Right ventricle myocardium superior (tissue), 1 donor: ENCODE data around the gene ALDH1L1. TPM values are rescaled to one million over a fixed set of nuclear protein-coding genes. Genes with fewer than 3 reads are reported as not detected.
A peak's percentile ranks its signal among the peaks of the same experiment; 100 is the strongest.
"Not testable (repeated sequence)": the region's sequence is repeated elsewhere in the genome, so short reads cannot be mapped to it uniquely, and the experiment has no call there.

Experiments used
- ATAC-seq: fragments of 200-7000 bp; cut with Tn5 transposase; one replicate; pipeline ENCODE4 v1.9.1; 2020; ENCODE audit warnings: mild to moderate bottlenecking; ENCODE audit not compliant: poor library complexity
- DNase-seq: peaks from one replicate; pipeline ENCODE4 v3.0.0-alpha.2; 2020
- intact Hi-C: fragments of 100-400 bp; cut with DNase I; formaldehyde crosslinking; loops from one replicate; pipeline ENCODE4 v1.11.2; 2022
- total RNA-seq: library from RNA; stranded (reverse); fragmentation: NEBNext Ultra II Directional; extraction: Animal tissue kit (Norgen Biotek cat#: 25700); gene quantifications from one replicate; pipeline ENCODE4 v1.2.1, GENCODE V29; 2021
- donor health status: DM: no; HTN: yes; CAD: no; lungs with severe emphysema.

ALDH1L1 gene
- total RNA-seq, 1 donor from 2014 or later = 21.5 TPM

DNA sequence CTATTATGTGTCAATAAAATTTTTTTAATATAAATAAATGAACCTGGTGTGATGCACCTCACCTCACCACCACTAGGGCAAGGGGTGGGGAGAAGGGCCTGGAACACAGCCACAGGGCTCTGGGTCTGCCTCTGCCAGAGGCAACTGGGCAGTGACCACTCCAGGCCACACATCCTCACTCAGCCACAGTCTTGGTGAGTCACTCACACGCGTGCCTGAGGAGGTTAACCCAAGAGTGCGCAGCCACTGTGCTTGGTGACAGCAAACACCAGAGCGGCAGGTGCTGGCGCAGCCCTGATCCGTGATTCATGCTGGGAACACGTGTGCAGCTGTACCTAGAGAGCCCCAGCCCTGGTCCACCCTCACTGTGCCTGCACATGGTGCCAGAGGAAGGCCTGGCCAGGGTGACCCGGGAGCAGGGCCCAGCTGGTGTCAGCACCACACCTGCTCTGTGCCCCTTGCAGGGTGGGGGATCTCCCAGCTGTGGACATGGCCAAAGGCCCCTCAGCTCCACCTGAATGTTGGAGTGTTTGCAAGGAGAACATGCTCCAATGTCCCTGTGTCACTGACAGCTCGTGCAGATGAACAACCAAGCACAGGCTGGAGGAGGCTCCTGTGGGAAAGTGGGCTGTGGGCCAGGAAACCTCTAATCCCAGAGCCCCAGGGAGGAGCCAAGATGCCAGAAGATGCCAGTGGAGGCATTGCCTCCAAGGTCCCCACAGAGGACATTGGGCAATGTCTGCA is 98.6 kb downstream of the ALDH1L1 start:
- ATAC-seq = no peak
- no peak for DNase-seq
- intact Hi-C loops = loop anchor here (10.0 kb wide), 1 partner anchor 107 kb away; no protein-coding TSS in a partner anchor

DNA sequence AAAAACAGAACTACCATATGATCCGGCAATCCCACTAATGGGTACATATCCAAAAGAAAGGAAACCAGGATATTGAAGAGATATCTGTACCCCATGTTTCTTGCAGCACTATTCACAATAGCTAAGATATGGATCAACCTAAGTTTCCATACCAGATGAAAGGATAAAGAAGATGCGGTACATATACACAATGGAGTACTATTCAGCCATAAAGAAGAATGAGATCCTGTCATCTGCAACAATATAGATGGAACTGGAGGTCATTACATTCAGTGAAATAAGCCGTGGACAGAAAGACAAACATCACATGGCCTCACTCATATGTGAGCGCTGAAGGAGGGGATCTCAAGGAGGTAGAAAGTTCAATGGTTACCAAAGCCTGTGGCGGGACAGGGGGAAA is 99.4 kb downstream of the ALDH1L1 start:
- no peak for DNase-seq
- ATAC-seq = no peak
- intact Hi-C loops = loop anchor here (10.0 kb wide), 1 partner anchor 106 kb away; no protein-coding TSS in a partner anchor

DNA sequence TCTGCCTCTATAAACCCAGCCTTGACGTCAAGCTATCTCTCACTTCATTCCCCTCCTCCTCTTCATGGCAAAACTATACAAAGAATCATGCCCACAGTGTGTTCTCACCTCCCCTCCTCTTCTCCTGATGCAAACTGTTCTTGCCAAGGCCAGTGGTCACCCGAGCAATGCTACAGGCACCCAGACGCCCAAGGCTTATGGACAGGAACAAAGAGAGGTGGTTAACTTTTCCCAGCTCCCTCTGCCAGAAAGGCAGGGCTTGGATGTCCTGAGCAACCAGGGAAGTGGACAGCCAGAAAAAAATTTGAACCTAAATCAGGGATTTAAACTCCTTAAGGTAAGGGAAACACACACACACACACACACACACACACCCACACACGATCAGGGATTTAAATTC is 101.5 kb downstream of the ALDH1L1 start:
- ATAC-seq = no peak
- intact Hi-C loops = no loop called here

DNA sequence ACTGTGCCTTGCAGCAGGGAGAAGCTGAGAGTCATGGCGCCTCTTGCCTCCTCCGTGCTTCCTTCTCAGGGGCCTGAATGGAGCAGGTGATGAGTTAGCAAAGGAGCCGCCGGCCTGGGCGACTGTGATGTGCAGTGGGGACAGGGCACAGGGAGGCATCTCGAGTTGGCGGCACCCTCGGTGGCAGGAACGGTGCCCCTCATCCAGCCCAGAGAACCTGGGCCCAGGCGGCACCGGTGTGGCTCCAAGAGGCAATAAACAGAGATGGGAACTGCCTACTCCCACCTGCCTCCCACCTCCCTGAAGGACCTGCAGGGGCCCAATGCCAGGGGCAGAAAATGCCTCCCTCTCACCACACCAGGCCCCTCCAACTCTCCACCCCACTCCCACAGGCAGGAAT is 102.6 kb downstream of the ALDH1L1 start:
- no peak for DNase-seq
- ATAC-seq = no peak
- intact Hi-C loops = no loop called here

More for the DNA sequence above, 101.5 kb downstream of the ALDH1L1 start:
- no peak for DNase-seq

DNA sequence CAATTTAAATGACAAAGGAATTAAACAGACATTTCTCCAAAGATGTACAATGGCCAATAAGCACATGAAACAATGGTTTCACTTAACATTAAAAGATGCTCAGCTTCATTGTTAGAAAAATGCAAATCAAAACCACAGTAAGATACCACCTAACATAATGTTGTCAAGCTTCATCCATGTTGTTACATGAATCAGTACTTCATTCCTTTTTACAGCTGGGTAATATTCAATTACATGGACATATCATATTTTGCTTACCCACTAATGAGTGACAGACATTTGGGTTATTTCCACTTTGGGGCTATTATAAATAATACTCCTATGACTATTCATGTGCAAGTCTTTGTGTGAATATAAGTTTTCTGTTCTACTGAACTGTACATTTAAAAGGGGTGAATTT is 104.2 kb downstream of the ALDH1L1 start:
- DNase-seq = no peak
- ATAC-seq = no peak
- intact Hi-C loops = no loop called here

DNA sequence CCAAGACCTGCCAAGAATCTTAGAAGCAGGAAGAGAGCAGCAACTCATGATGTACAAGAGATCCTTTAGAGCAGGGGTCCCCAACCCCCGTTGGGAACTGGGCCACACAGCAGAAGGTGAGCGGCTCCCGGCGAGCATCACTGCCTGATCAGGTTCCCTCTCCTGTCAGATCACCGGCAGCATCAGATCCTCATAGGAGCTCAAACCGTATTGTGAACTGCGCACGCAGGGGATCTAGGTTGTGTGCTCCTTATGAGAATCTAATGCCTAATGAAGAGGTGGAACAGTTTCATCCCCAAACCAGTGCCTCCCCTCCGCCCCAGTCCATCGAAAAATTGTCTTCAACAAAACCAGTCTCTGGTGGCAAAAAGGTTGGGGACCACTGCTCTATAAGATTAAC is 110.2 kb downstream of the ALDH1L1 start:
- intact Hi-C loops = no loop called here
- DNase-seq (no peak), ATAC-seq (no peak)

DNA sequence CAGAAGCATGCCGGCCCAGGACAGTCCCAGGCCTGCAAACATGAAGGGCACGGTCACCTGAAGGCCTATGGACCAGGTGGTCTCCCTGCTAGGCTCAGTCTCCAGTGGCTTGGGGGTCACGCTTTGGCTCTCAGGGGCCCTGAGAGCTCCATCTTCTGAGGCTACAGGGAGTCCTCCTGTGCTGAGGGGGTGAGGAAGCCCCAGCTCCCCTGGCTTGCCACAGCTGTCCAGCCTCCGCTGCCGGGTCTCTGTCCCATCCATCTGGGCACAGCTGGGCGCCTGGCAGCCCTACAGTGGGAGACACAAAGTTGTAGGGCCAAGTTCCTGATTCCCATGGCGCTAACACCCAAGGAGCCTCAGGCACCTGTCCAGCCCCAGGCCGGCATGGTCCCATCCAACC is 112.4 kb downstream of the ALDH1L1 start:
- DNase-seq (no peak), ATAC-seq (no peak)
- intact Hi-C loops = no loop called here

DNA sequence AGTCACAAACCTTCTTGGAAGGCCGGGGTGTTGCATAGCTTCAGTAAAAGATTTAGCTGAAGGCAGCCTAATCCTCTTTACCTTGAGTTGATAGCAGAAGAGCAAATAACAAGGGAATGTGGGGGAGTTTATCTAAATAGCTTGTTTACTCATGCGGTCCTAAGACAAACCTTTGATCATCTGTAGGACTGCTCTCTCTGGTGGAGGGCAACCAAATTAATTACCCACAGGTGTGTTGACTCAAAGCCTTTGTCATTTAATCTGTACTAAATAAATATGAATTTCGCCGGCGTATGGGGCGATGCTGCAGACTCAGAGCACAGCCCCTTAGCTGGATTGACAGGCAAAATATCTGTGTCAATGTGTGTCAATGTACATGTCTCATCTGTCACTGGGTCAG is 113.7 kb downstream of the ALDH1L1 start:
- DNase-seq, intact Hi-C loops, ATAC-seq: not testable (repeated sequence)

DNA sequence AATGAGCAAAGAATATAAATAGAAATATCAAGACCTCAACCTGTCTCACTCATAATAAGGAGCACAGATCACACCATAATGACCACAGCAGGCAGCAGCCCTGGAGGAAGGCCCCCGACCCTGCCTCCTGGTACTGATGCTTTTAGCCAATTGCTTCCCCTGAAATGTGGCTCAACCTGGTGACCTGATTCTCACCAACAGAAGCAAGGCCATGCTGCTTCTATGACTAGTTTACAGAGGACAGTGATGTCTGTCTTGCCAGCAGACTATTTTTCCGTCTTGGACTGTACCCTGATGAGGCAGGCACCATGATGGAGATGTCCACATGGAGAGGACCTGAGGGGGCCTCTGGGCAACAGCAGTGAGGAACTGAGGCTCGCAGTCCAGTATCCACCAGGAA is 114.5 kb downstream of the ALDH1L1 start:
- ATAC-seq = no peak
- no peak for DNase-seq
- intact Hi-C loops = no loop called here

DNA sequence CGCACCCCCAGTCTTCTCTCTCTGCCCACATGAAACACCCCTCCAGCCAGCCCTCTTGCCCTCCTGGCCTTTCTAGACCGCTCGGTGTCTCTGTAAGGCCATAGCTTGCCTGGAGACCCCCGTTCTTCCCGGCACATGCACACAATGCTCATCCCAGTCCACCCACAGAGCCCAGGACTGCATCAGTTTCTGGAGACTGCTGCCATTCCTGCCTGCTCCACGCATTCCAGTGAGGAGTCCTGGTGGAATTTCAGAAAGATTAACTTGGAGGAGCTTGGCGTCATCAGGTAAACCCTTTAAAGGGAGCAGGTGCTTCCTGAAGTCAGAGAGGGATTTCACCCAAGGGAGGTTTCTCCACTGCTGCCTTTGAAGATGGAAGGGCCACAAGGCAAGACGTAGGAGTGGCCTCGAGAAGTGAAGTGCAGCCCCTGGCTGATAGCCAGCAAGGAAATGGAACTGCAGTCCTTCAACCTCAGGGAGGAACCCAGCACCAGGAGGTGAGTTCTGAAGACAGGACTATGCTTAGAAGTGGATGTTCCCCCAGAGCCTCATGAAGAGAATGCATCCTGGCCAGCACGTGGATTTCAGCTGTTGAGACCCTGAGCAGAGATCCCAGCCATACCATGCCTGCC is 115.6 kb downstream of the ALDH1L1 start:
- intact Hi-C loops = no loop called here
- ATAC-seq = no peak
- DNase-seq = no peak

DNA sequence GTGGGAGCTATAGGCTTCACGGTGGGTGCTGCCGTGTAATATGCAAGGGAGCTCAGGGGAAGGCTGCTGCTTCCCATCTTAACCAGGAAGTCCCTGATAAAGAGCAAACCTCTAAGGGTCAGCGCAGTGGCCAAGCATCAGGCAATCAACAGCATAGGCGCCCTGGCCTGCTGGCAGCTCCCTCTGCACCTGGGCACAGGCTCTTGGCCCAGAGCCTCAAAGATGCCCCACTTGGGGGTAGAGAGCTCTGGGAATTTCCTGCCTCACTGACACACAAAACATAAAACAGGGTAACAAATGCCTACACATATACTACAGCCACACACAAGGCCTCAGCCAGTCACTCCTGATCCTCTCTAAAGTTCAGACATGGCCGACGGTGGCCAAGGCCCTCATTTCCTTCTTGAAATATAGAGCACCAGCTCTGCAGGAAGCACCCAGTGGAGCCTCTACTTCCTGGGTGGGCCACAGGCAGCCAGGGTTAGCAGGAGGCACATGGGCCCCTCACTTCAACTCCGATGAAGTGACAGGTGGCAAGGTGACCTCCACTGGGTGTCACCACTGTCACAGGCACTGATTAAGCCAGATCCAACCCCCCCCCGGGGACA is 116.9 kb downstream of the ALDH1L1 start:
- intact Hi-C loops = no loop called here
- no peak for DNase-seq
- no peak for ATAC-seq

DNA sequence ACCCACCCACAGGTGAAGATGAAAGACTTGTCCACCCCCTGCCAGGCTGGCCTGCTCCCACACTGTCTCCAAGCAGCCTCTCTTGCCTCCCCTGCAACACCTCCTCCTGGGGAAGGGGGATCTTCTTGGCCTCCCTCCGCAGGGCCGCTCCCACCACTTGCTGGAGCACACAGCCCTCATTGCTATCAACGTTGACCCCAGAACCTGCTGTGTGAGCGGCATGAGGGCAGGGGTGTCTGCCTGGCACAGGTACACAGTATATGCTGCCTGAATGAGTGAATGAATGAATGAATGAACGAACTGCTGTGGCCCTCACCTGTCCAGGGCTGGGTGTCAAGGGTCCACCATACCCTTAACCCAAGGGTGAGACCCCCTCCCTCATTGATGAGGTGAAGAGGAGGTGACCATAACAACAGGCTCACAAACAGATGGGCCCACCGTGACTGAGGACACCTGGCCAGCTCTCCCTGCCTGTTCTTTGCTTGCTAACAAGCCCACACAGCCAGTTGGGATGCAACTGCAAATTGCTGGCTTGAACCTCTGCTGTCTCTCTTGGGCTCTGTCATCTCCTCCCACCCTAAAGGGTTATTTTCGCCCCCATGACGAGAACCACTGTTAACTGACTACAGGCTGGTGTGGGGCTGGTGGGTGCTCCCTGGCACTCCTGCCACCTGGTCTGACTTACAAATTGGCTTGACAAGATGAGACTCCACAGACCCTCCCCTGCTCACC is 118.9 kb downstream of the ALDH1L1 start:
- DNase-seq (no peak), ATAC-seq (no peak)
- intact Hi-C loops = no loop called here

DNA sequence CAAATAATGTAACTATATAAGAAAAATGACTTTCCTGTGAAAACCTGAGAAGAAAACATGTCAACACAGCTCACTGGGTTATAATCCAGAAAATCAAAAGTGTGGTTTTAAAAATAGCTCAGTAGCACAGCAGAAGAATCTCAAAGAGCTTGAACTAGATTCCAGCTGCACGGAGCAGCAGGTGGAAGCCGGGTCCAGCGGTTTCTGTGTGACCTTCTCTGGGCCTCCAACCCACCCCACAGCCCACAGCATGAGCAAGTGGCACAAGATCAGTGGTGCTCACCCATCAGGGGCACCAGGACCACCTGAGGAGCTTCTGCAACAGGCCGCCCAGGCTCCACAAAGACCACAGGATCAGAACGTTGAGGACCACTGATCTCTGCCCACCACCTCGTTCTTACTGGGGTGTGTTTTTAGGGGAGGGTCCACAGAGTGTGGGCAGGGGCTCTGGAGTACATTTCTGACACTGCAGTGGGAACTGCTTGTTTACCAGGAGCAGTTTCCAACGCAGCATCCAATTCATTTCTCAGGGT is 119.7 kb downstream of the ALDH1L1 start:
- DNase-seq = no peak
- ATAC-seq = peak; percentile 13

DNA sequence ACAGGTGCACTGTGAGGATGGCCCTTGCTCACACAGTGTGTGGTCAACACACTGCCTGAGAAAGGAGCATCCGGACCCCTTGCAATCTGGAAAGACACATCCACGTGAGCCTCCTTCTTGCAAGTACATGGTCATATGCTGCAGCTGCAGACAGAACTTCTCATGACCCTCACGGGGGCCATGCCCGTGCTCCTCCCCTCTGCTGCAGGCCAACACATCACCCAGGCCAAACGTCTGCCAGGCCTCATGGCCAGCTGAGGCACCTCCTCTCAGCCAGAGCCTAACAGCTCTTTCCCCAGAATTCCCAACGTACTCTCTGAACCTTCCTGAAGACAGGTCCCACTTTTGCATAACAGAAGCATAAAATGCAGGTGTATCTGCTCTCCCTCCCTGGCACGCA is 121.7 kb downstream of the ALDH1L1 start:
- peak; percentile 18 for ATAC-seq
- intact Hi-C loops = no loop called here
- no peak for DNase-seq

More for the DNA sequence above, 119.7 kb downstream of the ALDH1L1 start:
- intact Hi-C loops = no loop called here

DNA sequence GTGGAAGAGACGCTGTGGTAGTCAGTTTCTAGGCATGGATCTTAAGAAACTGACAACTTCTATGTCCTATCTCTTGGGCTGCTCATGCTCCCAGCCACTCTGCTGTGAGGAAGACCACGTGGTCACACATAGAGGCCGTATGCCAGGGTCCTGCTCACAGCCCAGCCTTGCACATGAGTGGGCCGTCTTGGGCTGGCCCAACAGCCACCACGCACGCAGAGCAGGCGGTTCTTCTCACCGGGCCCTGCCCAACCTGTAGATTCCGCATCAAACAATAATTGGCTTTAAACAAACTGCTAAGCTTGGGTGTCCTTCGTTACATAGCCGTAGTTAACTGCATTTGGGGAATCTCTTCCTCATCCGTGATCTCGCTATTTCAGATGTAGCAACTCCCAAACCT is 122.5 kb downstream of the ALDH1L1 start:
- DNase-seq = no peak
- intact Hi-C loops = no loop called here
- no peak for ATAC-seq

DNA sequence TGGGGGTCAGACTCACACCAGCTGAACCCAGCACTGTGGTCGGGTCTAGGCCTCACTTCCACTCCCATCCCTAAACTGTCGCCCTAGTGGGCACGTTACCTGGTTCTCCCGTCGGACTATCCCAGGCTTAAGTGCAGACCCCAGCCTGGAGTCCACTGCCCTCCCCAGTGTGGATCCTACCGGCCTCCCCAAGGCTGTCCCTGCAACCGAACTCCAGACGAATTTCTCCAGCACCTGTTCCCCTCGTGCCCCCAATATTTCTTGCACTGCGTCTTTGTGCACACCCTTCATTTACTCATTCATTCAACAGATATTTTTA is 122.9 kb downstream of the ALDH1L1 start:
- DNase-seq = no peak
- ATAC-seq = no peak
- intact Hi-C loops = no loop called here

DNA sequence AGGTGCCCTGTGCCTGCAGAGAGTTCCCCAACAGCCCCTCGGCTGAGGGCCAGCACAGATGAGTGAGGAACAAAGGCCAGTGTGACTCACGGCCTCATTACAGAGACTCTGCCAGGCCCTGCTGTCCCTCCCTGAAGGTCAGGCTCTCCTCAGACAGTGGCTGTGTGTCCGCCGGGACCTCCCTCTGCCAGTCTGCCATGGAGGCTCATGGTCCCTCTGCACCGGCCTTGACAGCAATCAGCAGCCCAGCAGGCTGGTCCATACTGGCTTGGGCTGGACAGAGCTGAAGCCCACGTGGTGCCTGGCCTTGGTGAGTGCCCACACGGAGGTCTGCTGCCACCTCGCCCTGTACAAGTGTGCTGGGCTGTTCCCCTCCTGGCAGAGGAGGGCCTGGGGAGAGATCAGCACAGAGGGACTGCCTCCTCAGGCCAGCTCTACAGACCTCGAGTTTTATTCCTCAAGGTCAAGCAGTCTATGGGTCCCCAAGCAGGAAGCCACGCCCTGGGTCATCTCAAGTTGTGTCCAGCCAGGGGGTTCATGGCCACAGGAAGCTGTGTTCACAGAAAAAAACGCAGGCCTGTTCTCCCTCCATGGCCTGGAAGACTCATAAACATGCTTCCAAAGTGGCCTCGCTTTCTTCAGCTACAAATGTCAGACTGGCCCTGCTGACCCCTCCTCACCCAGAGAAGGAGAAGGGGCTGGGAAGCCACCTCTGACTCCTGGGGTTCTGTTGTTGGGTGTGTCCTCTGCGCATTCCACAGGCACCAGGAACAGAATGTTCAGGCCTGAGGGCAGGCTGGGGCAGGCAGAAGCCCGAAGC is 123.5 kb downstream of the ALDH1L1 start:
- ATAC-seq (peak; percentile 84), DNase-seq (peak; percentile 76)
- intact Hi-C loops = no loop called here

DNA sequence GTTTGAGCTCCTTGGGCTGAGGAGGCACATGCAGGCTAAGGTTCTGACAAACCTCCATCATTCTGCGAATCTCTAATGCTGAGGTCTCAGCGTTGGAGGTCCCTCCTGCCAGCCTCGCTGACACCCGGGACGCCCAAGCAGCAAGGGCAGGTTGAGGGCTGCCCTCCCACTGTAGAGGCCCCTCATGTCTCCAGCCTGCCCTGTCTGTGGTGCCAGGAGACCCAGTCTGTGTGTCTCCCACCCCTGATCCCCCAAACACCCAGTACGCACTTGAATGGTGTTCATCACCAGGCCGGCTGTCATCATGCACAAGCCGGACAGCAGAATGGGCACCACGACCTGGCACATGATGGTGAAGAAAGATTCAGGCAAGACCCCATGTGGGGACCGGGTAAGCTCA is 124.3 kb downstream of the ALDH1L1 start:
- no peak for ATAC-seq
- no peak for DNase-seq
- intact Hi-C loops = no loop called here
